PC-9 (cell line): ENCODE measurements around the gene ZNF518B.

ENCODE experiments used
- EZH2 ChIP-seq: fragments of 200-600 bp; sonication (generic); IDR thresholded peaks from 2 replicates; pipeline ENCODE4 v1.8.0; 2017; ENCODE audit warnings: antibody characterized with exemption, low read depth
- TF ChIP-seq, protein P1 (sequence below): fragments of 200-600 bp; sonication (generic); conservative IDR thresholded peaks from 2 replicates; pipeline ENCODE4 v1.6.1; 2017; ENCODE audit warnings: mixed run types, antibody characterized with exemption, mild to moderate bottlenecking, moderate library complexity

DNA sequence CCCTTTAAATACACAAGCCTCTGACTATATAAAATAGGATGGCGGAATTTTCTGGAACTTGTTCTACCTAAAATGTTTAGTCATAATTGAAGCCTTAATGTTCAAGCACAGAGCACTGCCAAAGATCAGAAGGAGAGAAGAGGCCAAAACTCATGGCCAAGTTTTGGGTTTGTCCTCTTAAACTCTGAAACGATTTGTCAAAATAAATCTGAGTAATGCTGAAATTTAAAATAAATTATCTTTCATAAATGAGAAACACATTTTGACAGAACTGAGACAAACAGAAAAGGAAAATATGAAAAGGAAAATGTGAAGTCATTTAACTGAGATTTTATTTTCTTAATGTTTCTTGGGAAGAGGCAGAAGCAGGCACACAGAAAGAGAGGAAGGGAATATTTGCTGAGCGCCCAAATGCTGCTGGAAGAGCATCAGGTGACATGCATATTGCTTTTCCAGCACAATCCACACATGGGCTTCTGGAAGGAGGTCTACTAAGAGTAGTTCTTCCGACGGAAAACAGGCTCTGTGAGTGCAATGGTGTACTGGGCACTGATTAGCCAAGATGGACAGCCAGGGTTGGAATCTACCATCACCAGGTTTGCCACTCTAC lies 47.4 kb upstream of the ZNF518B start:
- TF ChIP-seq, protein P1, sequence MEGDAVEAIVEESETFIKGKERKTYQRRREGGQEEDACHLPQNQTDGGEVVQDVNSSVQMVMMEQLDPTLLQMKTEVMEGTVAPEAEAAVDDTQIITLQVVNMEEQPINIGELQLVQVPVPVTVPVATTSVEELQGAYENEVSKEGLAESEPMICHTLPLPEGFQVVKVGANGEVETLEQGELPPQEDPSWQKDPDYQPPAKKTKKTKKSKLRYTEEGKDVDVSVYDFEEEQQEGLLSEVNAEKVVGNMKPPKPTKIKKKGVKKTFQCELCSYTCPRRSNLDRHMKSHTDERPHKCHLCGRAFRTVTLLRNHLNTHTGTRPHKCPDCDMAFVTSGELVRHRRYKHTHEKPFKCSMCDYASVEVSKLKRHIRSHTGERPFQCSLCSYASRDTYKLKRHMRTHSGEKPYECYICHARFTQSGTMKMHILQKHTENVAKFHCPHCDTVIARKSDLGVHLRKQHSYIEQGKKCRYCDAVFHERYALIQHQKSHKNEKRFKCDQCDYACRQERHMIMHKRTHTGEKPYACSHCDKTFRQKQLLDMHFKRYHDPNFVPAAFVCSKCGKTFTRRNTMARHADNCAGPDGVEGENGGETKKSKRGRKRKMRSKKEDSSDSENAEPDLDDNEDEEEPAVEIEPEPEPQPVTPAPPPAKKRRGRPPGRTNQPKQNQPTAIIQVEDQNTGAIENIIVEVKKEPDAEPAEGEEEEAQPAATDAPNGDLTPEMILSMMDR, result no peak
- no peak for TF ChIP-seq EZH2
